ENCODE measurements around the gene PARD3B.

DNA sequence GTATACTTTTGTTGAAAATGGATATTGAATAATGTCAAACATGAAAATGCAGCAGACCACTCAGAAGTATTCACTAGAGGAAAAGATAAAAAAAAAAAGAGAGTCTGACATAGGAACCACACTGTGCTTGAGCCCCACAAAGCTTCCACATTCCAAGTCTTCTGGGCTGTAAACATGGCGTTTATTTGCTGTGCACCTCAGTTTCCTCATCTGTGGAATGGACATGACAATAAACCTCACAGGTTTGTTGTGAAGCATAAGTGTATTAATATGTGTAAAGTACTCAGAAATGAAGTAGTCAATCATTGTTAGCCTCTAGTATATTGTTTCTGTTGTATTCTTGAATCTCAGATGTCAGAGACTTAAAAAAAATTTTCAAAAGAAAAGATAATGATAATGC lies 611.2 kb downstream of the PARD3B start:
- TF ChIP-seq, protein P1, sequence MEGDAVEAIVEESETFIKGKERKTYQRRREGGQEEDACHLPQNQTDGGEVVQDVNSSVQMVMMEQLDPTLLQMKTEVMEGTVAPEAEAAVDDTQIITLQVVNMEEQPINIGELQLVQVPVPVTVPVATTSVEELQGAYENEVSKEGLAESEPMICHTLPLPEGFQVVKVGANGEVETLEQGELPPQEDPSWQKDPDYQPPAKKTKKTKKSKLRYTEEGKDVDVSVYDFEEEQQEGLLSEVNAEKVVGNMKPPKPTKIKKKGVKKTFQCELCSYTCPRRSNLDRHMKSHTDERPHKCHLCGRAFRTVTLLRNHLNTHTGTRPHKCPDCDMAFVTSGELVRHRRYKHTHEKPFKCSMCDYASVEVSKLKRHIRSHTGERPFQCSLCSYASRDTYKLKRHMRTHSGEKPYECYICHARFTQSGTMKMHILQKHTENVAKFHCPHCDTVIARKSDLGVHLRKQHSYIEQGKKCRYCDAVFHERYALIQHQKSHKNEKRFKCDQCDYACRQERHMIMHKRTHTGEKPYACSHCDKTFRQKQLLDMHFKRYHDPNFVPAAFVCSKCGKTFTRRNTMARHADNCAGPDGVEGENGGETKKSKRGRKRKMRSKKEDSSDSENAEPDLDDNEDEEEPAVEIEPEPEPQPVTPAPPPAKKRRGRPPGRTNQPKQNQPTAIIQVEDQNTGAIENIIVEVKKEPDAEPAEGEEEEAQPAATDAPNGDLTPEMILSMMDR (IDR thresholded peaks at IDR 0.05), result no peak
- no peak for TF ChIP-seq POLR2A (IDR thresholded peaks at IDR 0.05)
- TF ChIP-seq POLR2AphosphoS5 (IDR thresholded peaks at IDR 0.05), result no peak
- no peak for TF ChIP-seq EP300 (IDR thresholded peaks at IDR 0.05)

All from stomach (tissue), 4 donors.